OCI-LY7 (cell line): Measurements from ENCODE around the gene DRD4. TPM values are rescaled to one million over a fixed set of nuclear protein-coding genes. Genes with fewer than 3 reads are reported as not detected.
"Not testable (repeated sequence)": the region's sequence is repeated elsewhere in the genome, so short reads cannot be mapped to it uniquely, and the experiment has no call there.

Experiments
- BruUV-seq: library from RNA; stranded (reverse); fragments of 400-500 nt; replicated peaks from 2 replicates; lab custom pipeline; 2021; lab: Mats Ljungman, UMichigan
- CTCF ChIA-PET: fragments of 300-600 bp; sonication (Branson Sonifier 250); formaldehyde crosslinking; loops from one replicate; lab custom pipeline; 2022; ENCODE audit warnings: antibody characterized with exemption; ENCODE audit not compliant: unreplicated experiment; lab: Charles Lee
- POLR2A ChIA-PET: fragments of 300-600 bp; sonication (Branson Sonifier 250); formaldehyde crosslinking; loops from one replicate; lab custom pipeline; 2022; ENCODE audit warnings: antibody characterized with exemption; lab: Charles Lee
- DNase-seq: peaks from one replicate; pipeline ENCODE4 v3.0.0-alpha.2; 2015; ENCODE audit warnings: low spot score
- H2AFZ ChIP-seq: fragments of 200-600 bp; sonication (generic), shearing (Covaris generic); 2 replicates; pipeline ENCODE4 v1.6.1; 2014; ENCODE audit warnings: mild to moderate bottlenecking, antibody characterized with exemption, low read length, moderate library complexity
- H3K27ac ChIP-seq: fragments of 200-600 bp; sonication (generic); 2 replicates; pipeline ENCODE4 v1.5.1; 2014; ENCODE audit warnings: mixed run types, low read depth, mild to moderate bottlenecking, moderate library complexity, low read length, inconsistent platforms; ENCODE audit not compliant: poor library complexity, severe bottlenecking
- H3K36me3 ChIP-seq: fragments of 200-600 bp; sonication (generic); 2 replicates; pipeline ENCODE4 v1.6.1; 2014; ENCODE audit warnings: mild to moderate bottlenecking, antibody characterized with exemption, low read length, moderate library complexity, mixed read lengths; ENCODE audit not compliant: insufficient read depth
- H3K4me1 ChIP-seq: fragments of 200-600 bp; sonication (generic); 2 replicates; pipeline ENCODE4 v1.5.1; 2014; ENCODE audit warnings: mild to moderate bottlenecking, low read length; ENCODE audit not compliant: insufficient read depth, poor library complexity, severe bottlenecking
- H3K4me2 ChIP-seq: fragments of 200-600 bp; sonication (generic); 2 replicates; pipeline ENCODE4 v1.6.1; 2014; ENCODE audit warnings: mild to moderate bottlenecking, low read length
- H3K4me3 ChIP-seq: fragments of 200-600 bp; sonication (generic); 2 replicates; pipeline ENCODE4 v1.5.1; 2014; ENCODE audit warnings: mild to moderate bottlenecking, low read depth, low read length; ENCODE audit not compliant: poor library complexity, severe bottlenecking
- H3K79me2 ChIP-seq: fragments of 200-600 bp; sonication (generic); 2 replicates; pipeline ENCODE4 v1.6.1; 2016; ENCODE audit warnings: low read depth, mild to moderate bottlenecking, low read length, moderate library complexity, mixed read lengths; ENCODE audit not compliant: insufficient read depth
- H3K9me2 ChIP-seq: fragments of 200-600 bp; sonication (generic); 2 replicates; pipeline ENCODE4 v1.6.1; 2016; ENCODE audit warnings: mild to moderate bottlenecking, low read length, mixed read lengths; ENCODE audit not compliant: insufficient read depth
- H3K9me3 ChIP-seq: fragments of 200-600 bp; sonication (generic); 2 replicates; pipeline ENCODE4 v1.6.1; 2014; ENCODE audit warnings: mild to moderate bottlenecking, mixed run types, low read length, mixed read lengths
- H4K20me1 ChIP-seq: fragments of 200-600 bp; sonication (generic); 2 replicates; pipeline ENCODE4 v1.6.1; 2014; ENCODE audit warnings: mild to moderate bottlenecking, antibody characterized with exemption, low read length, moderate library complexity, mixed read lengths; ENCODE audit not compliant: insufficient read depth
- EZH2phosphoT487 ChIP-seq: fragments of 200-600 bp; sonication (generic); IDR thresholded peaks from 2 replicates; pipeline ENCODE4 v1.6.1; 2018; ENCODE audit warnings: low read depth, borderline replicate concordance, mild to moderate bottlenecking, mixed run types, antibody characterized with exemption, low read length, moderate library complexity, mixed read lengths
- intact Hi-C: fragments of 100-400 bp; cut with micrococcal nuclease; formaldehyde crosslinking; loops from one replicate; pipeline ENCODE4 v1.10.0; 2022; ENCODE audit not compliant: unreplicated experiment
- total RNA-seq, 2 experiments: library from RNA; depleted of rRNA in 1 of 2; stranded (reverse); fragments of >200 nt in 1 of 2; shearing (Covaris generic) in 1 of 2; gene quantifications; 2 replicates each; pipeline ENCODE4 v1.2.3, GENCODE V29; 2014 to 2022
- TF ChIP-seq, protein P1 (sequence below): fragments of 200-600 bp; sonication (generic); conservative IDR thresholded peaks from 2 replicates; pipeline ENCODE4 v1.5.1; 2014; ENCODE audit warnings: mild to moderate bottlenecking, antibody characterized with exemption, low read length, moderate library complexity, mixed read lengths

DRD4 gene
- total RNA-seq, 2 experiments from 2014 or later: 0.16 to 3.1 TPM

DNA sequence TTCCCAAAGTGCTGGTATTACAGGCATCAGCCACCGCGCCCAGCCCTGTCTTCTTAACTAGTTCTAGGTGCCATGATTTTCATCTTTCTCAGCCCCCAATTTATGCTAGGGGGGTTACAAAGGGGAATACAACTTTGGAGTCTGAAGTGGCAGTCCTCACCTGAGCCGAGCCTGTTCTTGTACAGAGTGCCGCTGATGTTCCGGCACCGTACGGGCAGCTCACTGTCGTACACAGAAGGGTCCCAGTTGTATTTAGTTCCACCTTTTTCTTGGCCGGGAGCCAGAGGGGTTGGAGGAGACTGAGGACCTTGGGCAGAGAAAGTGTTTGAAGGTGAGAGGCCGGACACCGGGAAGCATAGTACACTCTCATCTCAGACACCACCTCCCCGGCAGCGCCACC, 50.7 kb downstream of the DRD4 start:
- POLR2A ChIA-PET: no interaction called here
- H3K27ac ChIP-seq: no peak overlapping the region
- intact Hi-C loops: no loop called here
- H3K4me1 ChIP-seq: peaks cover 1% of the 10 kb centered on the region
- no TSS peak for BruUV-seq
- peaks cover 77% of the 10 kb centered on the region for H3K36me3 ChIP-seq
- H3K4me3 ChIP-seq: no peak overlapping the region
- CTCF ChIA-PET: no interaction called here
- no peaks in the 10 kb centered on the region for H4K20me1 ChIP-seq
- H3K4me2 ChIP-seq: no peak overlapping the region
- TF ChIP-seq, protein P1, sequence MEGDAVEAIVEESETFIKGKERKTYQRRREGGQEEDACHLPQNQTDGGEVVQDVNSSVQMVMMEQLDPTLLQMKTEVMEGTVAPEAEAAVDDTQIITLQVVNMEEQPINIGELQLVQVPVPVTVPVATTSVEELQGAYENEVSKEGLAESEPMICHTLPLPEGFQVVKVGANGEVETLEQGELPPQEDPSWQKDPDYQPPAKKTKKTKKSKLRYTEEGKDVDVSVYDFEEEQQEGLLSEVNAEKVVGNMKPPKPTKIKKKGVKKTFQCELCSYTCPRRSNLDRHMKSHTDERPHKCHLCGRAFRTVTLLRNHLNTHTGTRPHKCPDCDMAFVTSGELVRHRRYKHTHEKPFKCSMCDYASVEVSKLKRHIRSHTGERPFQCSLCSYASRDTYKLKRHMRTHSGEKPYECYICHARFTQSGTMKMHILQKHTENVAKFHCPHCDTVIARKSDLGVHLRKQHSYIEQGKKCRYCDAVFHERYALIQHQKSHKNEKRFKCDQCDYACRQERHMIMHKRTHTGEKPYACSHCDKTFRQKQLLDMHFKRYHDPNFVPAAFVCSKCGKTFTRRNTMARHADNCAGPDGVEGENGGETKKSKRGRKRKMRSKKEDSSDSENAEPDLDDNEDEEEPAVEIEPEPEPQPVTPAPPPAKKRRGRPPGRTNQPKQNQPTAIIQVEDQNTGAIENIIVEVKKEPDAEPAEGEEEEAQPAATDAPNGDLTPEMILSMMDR: no peak
- TF ChIP-seq EZH2phosphoT487: no peak
- H3K9me3 ChIP-seq: no peaks in the 10 kb centered on the region
- H2AFZ ChIP-seq: no peak overlapping the region
- DNase-seq: no peak
- peaks cover 2% of the 10 kb centered on the region; the same call in 1 of the 2 replicates for H3K79me2 ChIP-seq
- H3K9me2 ChIP-seq: no peaks in the 10 kb centered on the region

DNA sequence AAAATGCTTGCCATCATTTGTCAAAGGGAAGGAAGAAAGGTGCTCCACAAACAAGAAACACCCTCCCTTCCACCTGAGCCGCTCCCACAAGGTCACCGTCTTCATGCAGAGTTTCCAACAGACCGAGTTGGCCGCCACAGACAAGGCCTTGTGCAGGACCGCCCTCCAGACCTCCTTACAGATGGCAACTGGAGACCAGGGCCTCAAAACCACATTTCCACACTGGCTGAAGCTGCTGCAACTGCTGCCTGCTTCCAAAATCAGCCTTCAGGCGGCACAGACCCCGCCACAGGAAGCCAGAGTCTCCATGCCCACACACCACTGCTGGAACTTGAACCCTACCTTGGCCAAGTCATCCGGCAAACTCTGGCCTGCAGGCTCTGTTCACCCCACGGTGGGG, 51.6 kb downstream of the DRD4 start:
- BruUV-seq: no TSS peak
- POLR2A ChIA-PET: no interaction called here
- Histone ChIP-seq H3K9me3 (no peaks in the 10 kb centered on the region), H3K36me3 (peaks cover 68% of the 10 kb centered on the region), H3K9me2 (no peaks in the 10 kb centered on the region), H4K20me1 (no peaks in the 10 kb centered on the region), H3K4me1 (peaks cover 10% of the 10 kb centered on the region), H3K4me2 (no peak overlapping the region), H3K79me2 (peaks cover 11% of the 10 kb centered on the region; the same call in 1 of the 2 replicates), H3K27ac (no peak overlapping the region), H3K4me3 (no peak overlapping the region), H2AFZ (no peak overlapping the region)
- intact Hi-C loops: no loop called here
- no peak for TF ChIP-seq EZH2phosphoT487
- TF ChIP-seq, protein P1: no peak
- no peak for DNase-seq
- CTCF ChIA-PET: no interaction called here

DNA sequence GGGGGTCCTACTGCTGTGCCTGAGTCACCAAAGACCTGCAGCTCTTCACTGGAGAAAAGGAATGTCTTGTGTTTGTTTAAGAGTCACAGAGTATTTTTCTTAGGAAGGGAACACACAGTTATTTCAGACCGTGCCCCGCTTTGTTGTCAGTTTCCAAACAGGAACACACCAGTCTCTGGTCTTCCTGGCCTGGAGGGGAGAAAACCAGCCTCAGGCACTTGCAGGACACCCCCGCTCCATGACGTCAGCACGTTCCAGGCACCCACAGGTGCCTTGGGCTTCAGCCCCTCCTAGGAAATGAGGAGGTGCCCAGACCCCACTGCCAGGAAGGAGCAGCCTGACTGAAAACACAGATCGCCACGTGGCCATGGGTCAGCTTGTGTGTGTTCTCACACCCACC, 52.6 kb downstream of the DRD4 start:
- intact Hi-C loops: no loop called here

DNA sequence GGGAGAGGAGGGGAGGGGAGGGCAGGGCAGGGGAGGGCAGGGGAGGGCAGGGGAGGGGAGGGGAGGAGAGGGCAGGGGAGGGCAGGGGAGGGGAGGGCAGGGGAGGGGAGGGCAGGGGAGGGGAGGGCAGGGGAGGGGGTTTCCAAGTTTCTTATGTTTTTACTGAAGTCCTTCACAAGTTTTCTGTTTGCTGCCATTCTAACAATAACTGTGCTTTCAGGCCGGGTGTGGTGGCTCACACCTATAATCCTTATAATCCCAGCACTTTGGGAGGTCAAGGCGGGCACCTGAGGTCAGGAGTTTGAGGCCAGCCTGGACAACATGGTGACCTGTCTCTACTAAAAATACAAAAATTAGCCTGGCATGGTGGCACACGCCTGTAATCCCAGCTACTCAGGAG, 53.2 kb downstream of the DRD4 start:
- H3K4me3 ChIP-seq, DNase-seq, CTCF ChIA-PET, H3K4me2 ChIP-seq, H3K9me2 ChIP-seq, H4K20me1 ChIP-seq, BruUV-seq, intact Hi-C loops, H2AFZ ChIP-seq, H3K9me3 ChIP-seq, H3K27ac ChIP-seq, POLR2A ChIA-PET: not testable (repeated sequence)
- Histone ChIP-seq H3K79me2 (peaks cover 17% of the 10 kb centered on the region; the same call in 1 of the 2 replicates), H3K4me1 (peaks cover 17% of the 10 kb centered on the region), H3K36me3 (peaks cover 52% of the 10 kb centered on the region)

More for the DNA sequence above, 52.6 kb downstream of the DRD4 start:
- H3K4me2 ChIP-seq: no peak overlapping the region
- H3K4me1 ChIP-seq: peaks cover 17% of the 10 kb centered on the region
- H3K36me3 ChIP-seq: peaks cover 59% of the 10 kb centered on the region
- TF ChIP-seq EZH2phosphoT487: no peak
- TF ChIP-seq, protein P1: no peak
- ChIA-PET CTCF (no interaction called here), POLR2A (no interaction called here)
- BruUV-seq: no TSS peak
- no peak for DNase-seq
- H3K9me3 ChIP-seq: no peaks in the 10 kb centered on the region
- no peaks in the 10 kb centered on the region for H3K9me2 ChIP-seq
- H2AFZ ChIP-seq: no peak overlapping the region
- no peaks in the 10 kb centered on the region for H4K20me1 ChIP-seq
- peaks cover 17% of the 10 kb centered on the region; the same call in 1 of the 2 replicates for H3K79me2 ChIP-seq
- no peak overlapping the region for H3K27ac ChIP-seq
- H3K4me3 ChIP-seq: no peak overlapping the region
